Measurements from ENCODE around the gene LHB.
A peak's percentile ranks its signal among the peaks of the same experiment; 100 is the strongest.

LHB gene

DNA sequence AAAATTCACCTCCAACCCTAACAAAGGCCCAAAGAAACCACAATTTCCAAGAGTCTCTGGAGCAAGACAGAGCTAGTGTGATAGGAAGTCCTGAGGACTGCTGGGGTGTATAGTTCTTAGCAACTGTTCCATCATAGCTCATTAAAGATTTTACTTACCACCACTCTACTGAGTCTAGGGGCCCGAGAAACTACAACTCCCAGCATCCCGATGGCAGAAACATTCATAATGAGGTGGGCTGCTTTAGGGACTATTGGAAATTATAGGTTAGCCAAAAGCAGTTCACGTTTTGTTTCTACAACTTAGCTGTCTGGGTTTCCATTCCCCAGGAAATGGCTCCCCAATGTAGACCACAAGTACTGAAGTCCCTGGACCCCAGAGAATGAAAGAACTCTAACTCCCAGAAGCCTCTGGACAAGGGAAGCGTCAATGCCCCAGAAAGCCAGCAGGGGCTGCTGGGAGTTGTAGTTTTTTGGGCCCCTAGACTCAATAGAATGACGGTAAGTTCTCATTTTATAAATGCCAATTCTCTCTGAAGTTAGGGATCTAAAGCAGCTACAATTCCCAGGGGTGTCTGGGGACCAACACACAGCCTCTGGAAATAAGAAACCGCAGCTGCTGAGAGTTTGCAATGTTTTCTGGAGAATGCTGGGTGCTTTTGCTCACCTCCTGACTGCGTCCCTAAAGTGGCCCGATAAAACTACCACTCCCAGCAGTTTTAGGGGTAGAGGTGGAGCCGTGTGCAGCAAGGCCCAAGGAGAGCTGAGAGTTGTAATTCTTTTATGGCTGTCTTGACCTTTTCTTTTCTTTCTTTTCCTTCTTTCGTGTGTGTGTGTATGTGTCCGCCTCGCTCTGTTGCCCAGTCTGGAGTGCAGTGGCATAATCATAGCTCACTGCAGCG, 40.7 kb downstream of the LHB start:
- DNase-seq (ENCODE audit: low spot score), result peak; percentile 40

GRCh38 chr19:48970923-48971395, 45.9 kb downstream of the LHB start:
- DNase-seq (ENCODE audit: low spot score), result no peak

- DNase-seq (ENCODE audit: low spot score), result no peak
Measured at GRCh38 chr19:48970139-48970766, 46.6 kb downstream of the LHB start.

DNA sequence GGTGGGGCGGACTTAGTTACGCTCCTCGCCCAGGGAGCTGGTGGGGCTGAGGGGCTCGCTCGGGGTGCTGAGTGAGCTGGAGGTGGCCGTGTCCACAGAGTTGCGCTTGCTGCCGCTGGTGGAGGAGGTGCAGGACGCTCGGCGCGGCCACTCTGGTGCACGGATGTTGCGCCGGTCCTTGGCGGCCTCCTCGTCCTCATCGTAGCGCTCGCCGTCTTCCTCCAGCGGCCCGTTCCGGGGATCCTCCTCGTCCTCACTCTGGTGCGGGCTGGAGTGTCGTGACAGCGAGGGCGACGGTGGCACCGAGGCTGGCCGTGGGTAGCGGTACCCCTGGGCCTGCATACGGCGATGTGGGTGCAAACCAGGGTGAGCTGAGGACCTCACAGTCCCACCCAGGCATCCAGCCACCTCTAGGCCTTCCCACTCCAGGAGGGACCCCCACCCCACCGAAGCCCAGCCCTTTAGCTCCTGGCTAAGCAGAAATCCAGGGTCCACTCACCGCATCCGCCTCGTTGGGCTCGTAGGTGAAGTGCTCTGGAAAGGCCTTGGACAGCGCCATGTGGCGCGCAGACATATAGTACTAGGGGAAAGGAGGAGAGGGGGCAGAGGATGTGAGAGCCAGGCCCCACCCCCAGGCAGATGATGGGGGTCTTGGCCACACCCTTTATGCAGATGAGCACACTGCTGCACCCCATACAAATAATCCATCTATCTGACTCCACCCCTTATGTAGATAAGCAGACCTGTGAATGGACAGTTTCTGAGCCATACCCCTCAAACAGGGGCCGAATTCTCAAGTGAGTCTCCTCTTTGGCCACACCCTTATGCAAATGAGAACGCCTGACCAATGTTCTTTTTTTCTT, 47.4 kb downstream of the LHB start:
- DNase-seq (ENCODE audit: low spot score), result peak; percentile 95

- DNase-seq (ENCODE audit: low spot score), result no peak
Measured at GRCh38 chr19:48968813-48969218, 48.1 kb downstream of the LHB start.

- no peak for DNase-seq (ENCODE audit: low spot score)
Measured at GRCh38 chr19:48968179-48968661, 48.7 kb downstream of the LHB start.

GRCh38 chr19:48967346-48968178, 49.3 kb downstream of the LHB start:
- DNase-seq (ENCODE audit: low spot score), result peak; percentile 68

DNA sequence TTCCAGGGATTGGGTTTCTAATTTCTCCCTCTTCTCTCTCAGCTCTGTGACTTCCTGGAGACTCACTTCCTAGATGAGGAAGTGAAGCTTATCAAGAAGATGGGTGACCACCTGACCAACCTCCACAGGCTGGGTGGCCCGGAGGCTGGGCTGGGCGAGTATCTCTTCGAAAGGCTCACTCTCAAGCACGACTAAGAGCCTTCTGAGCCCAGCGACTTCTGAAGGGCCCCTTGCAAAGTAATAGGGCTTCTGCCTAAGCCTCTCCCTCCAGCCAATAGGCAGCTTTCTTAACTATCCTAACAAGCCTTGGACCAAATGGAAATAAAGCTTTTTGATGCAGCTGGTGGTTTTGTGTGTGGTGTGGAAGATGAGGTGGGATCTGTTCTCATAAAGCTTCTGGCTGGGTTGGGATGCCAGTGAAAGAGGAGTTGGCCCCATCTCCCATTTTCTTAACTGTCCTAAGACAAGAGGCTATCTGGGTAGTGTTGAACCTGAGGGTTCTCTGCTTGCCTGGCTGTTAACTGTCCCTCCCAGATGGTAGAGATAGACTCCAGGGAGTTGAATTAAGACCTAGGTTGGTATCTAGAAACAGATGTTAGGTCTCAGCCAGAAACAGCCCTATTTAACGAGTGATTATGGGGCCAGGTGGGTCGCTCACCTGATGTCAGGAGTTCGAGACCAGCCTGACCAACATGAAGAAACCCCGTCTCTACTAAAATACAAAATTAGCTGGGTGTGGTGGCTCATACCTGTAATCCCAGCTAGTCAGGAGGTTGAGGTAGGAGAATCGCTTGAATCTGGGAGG, 50.1 kb downstream of the LHB start:
- DNase-seq (ENCODE audit: low spot score), result peak; percentile 70
